SIG-M5 (cell line): ENCODE results near the gene KMT2B.
A peak's percentile ranks its signal among the peaks of the same experiment; 100 is the strongest.
"Not testable (repeated sequence)": the region's sequence is repeated elsewhere in the genome, so short reads cannot be mapped to it uniquely, and the experiment has no call there.

Experiments used
- DNase-seq: peaks from one replicate; lab custom pipeline; 2025; lab: John Stamatoyannopoulos, UW

Gene KMT2B

DNA sequence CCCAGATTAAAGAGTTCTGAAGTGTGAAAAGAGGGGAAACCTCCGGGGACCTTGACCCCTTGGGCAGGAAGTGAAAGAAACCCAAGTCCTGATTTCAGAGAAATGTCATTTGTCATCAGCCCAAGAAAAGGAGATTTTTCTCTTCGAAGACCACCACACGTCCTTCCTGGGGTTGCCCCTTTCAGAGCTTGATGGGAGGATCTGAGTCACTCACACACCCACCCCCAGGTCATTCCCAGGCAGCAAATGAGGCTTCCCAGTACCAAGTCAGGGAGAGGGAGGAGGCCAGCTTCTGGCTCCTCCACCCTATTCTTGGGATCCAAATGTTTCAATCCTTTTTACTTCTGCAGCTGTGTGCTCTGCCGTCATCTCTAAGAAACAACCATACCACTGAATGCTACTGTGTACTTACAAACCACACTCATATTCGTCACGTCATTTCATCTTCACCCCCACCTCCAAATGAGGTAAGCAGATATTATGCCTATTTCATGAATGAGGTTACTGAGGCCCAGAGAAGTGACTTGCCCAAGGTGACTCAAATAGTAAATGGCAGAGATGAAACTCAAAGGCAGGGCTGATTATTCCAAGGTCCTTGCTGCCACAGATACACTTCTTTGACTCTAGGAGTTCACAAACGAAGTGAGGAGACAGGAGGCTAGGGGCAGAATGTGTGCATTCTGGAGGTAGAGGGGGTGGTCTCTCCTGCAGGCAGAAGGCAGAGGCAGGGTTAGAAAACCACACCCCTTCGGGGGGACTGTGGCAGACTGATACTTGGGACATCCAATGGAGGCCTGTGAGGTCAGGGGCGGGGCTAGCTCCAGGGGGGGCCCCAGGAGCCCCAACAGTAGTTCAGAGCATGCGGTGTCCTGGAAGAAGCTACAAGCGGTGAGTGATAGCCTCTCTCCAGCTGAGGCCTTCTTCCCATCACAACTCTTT, 5.0 kb upstream of the KMT2B start:
- DNase-seq = no peak

DNA sequence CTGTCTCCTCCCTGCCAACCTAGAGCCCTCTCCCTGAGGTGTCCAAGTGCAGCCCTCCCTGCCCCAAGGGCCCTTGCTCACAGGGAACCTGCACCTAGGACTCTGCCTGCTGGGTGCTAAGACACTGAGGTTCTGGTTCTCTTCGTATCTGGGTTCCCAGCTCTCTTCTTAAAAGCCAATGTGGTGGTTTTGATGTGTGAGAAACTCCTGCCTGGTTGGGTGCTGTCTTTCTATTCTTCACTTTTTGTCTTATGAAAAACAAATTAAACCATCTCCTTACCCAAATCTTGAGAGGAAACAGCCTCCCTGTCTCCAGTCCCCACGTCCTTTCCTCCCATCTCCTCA, 4.3 kb upstream of the KMT2B start:
- no peak for DNase-seq

DNA sequence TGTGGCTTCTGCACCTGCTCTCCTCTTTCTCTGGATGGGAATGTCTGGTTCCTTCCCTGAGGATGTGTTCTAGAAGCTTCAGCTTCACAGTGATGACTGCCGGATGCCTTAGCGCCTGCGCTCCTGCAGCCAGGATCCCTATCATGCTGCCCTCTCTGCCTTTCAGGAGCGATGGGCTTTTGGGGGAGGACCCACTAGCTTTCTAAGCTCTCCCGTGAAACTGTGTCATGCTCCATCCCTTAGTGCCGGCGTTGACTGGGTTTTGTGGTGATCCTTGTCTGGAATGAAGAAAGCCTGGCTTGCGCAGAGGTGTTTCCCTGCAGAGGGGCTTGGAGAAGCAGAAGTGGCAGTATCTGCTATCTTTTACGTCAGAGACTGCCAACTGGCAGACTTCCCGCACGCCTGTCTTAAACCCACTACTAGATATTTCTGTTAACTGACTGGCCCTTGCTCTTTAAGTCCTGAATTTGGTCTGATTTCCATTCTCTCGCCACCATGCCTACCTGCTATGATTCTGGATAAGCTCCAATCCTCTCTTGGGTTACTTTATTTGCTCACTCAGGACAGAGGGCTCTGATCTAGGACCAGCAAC, 3.8 kb upstream of the KMT2B start:
- no peak for DNase-seq

DNA sequence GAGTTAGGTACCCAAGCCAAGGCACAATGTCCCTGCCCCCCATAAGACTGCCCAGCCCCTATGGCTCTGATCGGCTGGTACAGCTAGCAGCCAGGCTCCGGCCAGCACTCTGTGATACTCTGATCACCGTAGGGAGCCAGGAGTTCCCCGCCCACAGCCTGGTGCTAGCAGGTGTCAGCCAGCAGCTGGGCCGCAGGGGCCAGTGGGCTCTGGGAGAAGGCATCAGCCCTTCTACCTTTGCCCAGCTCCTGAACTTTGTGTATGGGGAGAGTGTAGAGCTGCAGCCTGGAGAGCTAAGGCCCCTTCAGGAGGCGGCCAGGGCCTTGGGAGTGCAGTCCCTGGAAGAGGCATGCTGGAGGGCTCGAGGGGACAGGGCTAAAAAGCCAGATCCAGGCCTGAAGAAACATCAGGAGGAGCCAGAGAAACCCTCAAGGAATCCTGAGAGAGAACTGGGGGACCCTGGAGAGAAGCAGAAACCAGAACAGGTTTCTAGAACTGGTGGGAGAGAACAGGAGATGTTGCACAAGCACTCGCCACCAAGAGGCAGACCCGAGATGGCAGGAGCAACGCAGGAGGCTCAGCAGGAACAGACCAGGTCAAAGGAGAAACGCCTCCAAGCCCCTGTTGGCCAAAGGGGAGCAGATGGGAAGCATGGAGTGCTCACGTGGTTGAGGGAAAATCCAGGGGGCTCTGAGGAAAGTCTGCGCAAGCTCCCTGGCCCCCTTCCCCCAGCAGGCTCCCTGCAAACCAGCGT, 3.0 kb upstream of the KMT2B start:
- no peak for DNase-seq

DNA sequence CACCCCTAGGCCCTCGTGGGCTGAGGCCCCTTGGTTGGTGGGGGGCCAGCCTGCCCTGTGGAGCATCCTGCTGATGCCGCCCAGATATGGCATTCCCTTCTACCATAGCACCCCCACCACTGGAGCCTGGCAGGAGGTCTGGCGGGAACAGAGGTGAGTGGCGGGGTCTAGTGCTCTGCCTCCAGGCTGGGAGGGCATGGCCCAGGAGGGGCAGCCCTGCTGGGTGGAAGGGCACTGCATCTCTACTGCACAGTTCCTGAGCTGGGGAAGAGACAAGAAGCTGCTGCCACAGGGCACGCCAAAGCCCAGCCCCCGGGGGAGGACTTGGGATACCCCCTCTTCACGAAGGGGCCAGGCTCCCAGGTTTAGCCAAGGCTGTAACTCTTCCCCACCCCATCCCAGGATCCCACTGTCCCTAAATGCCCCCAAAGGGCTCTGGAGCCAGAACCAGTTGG, 2.4 kb upstream of the KMT2B start:
- no peak for DNase-seq

DNA sequence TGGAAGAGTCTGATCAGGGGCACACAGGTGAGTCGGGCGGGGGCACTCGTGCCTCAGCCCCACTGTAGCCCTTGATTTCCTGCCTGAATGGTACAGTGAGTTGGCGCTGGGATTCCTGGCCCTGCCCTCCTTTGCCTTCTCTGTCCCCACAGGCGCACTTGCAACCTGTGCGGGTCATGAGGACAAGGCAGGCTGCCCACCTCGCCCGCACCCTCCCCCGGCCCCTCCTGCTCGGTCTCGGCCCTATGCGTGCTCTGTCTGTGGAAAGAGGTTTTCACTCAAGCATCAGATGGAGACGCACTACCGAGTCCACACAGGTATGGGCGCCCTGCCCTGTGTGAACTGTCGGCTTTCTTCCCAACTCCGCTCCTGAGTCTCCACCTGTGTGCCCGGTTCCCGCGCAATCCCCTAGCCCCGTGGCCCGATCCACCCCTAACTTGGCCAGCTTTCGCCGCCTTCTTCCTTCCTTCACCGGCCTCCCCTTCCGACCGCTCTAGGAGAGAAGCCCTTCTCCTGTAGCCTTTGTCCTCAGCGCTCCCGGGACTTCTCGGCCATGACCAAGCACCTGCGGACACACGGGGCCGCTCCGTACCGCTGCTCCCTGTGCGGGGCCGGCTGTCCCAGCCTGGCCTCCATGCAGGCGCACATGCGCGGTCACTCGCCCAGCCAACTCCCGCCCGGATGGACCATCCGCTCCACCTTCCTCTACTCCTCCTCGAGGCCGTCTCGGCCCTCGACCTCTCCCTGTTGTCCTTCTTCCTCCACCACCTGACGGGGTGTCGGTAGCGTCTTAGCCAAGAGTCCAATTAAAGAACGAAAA, 1.6 kb upstream of the KMT2B start:
- DNase-seq = no peak

DNA sequence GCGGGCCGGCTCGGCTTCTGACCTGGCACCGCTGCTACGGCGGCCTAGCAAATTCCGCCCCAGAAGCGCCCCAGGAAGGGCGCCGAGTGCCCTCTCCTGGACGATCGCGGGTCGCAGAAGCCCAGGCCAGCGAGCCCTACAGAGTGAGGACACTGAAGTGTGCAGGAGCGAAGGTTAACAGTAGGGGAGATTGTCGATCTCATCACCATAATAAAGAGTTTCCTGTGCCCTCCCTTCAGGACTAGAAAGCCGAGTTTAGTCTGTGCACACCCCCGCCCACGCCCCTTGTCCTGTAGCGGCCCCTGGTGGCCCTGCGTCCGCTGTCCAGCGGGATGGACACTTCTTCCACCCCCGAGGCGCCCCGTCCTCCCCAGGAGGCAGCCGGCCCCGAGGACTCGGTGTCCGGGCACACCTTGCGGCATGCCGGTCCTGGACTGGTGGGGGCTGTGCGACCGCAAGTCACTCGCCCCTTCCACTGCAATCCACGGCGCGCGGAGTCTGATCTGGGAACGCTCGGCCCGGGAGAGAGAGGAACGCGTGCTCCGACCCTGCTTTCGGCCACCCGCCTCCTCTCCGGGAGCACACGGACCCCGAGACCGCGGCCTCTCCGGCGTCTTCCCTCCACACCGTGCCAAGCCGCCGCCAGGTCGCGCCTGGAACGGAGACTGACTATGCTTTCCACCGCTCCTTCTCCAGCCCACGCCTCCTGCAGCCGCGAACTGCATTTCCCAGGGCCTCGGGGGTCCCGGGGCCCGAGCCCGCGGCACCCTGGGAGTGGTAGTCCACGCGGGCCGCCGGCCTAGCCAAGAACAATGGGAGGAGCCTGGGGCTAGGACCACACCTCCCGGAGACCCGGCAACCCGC, 770 bp upstream of the KMT2B start:
- peak; percentile 75 for DNase-seq

DNA sequence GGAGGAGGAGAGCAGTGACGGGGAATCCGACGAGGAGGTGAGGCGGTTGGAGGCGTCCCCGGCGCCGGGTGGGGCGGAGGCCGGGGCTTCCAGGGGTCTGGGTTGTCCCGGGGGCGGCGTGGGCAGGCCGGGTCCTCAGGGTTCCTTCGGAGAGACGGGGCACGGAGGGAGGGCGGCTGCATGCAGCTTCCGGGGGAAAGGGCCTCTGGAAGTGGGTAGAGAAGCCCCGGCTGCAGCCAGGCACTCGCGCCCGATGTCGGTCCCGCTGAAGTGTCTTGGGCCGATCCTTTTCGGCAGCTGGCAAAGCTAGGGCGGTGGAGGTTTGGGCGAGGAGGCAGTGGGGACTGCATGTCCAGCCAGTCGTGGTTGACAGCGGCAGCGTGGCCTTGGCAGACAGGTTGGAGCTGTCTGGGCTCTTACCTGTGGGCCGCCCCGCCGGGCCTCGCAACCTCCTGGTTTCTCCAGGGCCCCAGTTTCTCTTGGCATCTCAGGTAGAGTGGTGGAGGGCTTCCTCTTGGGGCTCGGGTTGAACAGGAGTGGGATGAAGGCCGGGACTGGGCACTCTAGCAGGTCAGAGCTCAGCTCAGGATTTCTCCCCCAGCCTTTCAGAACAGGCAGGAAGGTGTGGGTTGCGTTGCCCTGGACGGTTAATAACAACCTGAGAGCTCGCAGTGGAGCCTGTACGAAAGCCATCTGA, 690 bp downstream of the KMT2B start:
- DNase-seq = no peak

DNA sequence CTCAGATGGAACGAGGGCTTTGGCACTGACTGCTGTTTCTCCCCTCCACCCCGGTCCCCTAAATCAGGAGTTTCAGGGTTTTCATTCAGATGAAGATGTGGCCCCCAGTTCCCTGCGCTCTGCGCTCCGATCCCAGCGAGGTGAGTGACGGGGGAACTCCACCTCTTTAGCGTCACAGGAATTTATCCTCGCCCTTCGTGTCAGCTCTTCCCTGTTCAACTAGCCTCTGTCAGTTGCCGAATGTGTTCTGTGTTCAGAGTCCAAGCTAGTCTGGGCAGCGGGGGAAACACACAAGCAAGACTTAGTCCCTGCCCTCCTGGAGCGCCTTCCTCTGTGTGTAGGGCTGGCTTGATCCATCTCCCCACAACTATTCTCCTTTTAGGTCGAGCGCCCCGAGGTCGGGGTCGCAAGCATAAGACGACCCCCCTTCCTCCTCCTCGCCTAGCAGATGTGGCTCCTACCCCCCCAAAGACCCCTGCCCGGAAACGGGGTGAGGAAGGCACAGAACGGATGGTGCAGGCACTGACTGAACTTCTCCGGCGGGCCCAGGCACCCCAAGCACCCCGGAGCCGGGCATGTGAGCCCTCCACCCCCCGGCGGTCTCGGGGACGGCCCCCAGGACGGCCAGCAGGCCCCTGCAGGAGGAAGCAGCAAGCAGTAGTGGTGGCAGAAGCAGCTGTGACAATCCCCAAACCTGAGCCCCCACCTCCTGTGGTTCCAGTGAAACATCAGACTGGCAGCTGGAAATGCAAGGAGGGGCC, 1.8 kb downstream of the KMT2B start:
- DNase-seq = no peak

DNA sequence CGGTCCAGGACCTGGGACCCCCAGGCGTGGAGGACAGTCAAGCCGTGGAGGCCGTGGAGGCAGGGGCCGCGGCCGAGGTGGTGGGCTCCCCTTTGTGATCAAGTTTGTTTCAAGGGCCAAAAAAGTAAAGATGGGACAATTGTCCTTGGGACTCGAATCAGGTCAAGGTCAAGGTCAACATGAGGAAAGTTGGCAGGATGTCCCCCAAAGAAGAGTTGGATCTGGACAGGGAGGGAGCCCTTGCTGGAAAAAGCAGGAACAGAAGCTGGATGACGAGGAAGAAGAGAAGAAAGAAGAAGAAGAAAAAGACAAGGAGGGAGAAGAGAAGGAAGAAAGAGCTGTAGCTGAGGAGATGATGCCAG, 2.3 kb downstream of the KMT2B start:
- no peak for DNase-seq

DNA sequence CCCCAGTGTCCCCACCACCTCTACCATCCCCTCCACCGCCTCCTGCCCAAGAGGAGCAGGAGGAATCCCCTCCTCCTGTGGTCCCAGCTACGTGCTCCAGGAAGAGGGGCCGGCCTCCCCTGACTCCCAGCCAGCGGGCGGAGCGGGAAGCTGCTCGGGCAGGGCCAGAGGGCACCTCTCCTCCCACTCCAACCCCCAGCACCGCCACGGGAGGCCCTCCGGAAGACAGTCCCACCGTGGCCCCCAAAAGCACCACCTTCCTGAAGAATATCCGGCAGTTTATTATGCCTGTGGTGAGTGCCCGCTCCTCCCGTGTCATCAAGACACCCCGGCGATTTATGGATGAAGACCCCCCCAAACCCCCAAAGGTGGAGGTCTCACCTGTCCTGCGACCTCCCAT, 2.8 kb downstream of the KMT2B start:
- no peak for DNase-seq

DNA sequence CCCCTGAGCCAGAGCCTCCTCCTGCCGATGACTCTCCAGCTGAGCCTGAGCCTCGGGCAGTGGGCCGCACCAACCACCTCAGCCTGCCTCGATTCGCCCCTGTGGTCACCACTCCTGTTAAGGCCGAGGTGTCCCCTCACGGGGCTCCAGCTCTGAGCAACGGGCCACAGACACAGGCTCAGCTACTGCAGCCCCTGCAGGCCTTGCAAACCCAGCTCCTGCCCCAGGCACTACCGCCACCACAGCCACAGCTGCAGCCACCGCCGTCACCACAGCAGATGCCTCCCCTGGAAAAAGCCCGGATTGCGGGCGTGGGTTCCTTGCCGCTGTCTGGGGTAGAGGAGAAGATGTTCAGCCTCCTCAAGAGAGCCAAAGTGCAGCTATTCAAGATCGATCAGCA, 3.6 kb downstream of the KMT2B start:
- no peak for DNase-seq

DNA sequence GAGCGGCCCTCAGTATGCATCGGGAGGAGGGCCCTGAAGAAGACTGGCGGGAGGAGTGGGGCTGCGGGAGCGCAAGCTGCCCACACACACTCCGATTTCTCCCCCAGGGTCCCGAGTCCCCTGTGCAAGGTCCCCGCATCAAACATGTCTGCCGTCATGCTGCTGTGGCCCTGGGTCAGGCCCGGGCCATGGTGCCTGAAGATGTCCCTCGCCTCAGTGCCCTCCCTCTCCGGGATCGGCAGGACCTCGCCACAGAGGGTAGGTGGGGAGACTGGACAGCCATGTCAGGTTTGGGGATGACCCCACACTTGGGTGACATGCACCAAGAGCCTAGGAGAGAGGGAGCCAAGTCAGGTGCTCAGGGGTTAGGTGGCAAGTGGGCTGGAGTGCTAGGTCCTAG, 4.7 kb downstream of the KMT2B start:
- no peak for DNase-seq

DNA sequence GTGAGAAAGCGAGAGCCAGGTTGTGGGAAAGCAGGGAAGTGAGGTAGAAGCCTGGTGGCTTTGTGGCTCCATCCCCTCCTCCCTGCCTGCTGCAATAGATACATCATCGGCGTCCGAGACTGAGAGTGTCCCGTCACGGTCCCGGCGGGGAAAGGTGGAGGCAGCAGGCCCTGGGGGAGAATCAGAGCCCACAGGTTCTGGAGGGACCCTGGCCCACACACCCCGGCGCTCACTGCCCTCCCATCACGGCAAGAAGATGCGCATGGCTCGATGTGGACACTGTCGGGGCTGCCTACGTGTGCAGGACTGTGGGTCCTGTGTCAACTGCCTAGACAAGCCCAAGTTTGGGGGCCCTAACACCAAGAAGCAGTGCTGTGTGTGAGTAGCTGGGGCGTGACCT, 5.1 kb downstream of the KMT2B start:
- no peak for DNase-seq

DNA sequence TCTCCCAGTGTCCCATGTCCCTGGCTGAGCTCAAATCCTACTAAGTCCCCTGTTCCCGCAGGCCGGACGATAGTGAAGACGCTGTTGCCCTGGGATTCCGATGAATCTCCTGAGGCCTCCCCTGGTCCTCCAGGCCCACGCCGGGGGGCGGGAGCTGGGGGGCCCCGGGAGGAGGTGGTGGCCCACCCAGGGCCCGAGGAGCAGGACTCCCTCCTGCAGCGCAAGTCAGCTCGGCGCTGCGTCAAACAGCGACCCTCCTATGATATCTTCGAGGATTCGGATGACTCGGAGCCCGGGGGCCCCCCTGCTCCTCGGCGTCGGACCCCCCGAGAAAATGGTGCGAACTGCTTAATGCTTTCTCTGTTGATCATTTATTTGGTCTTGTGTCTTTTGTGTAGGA, 5.9 kb downstream of the KMT2B start:
- no peak for DNase-seq

DNA sequence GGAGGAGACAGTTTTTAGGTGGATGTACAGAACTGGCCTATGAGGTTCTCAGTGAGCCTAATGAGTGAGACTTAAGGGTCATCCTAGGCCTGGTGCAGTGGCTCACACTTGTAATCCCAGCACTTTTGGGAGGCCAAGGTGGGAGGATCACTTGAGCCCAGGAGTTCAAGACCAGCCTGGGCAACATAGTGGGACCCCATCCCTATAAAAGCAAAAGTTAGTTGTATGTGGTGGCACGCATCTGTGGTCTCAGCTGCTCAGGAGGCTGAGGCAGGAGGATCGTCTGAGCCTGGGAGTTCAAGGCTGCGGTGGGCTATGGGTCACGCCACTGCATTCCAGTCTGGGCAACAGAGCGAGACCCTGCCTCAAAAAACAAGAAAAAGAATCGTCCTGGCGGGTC, 6.3 kb downstream of the KMT2B start:
- DNase-seq = not testable (repeated sequence)

DNA sequence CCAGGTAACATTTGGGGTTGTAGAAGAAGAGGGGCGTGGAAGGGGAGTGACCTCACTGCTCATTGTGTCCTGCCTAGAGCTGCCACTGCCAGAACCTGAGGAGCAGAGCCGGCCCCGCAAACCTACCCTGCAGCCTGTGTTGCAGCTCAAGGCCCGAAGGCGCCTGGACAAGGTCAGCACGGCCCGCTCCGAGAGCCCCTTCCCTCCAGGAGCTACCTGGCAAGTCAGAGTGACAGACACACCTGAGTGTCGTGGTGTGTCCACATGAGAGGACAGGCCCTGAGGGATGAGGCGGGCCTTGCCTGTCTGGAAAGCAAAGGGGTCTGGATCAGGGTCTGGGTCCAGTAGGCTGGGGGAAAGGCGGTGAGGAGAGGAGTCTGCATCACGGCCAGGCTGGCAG, 6.8 kb downstream of the KMT2B start:
- DNase-seq = no peak

DNA sequence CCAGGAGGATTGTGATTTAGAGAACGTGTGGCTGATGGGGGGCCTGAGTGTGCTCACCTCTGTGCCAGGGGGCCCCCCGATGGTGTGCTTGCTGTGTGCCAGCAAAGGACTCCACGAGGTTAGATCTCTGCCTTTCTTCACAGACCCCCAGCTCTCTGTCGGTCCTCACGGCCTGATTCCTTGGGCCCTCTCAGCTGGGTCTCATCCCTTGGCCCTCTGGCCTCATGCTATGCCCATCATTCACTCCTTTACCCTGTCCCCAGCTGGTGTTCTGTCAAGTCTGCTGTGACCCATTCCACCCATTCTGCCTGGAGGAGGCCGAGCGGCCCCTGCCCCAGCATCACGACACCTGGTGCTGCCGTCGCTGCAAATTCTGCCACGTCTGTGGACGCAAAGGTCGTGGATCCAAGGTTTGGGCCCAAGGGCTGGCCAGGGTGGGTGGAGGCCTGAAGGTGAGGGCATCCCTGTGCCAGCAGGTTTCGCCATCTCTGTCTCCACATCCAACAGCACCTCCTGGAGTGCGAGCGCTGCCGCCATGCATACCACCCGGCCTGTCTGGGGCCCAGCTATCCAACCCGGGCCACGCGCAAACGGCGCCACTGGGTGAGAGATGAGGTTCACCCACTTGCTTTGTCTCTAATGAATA, 7.5 kb downstream of the KMT2B start:
- no peak for DNase-seq
